Gastroesophageal sphincter (tissue), 3 donors: ENCODE measurements around the gene ERC1.

ENCODE experiments used
- POLR2A ChIP-seq, 2 donors: fragments of 450-650 bp; IDR thresholded peaks; one replicate each; pipeline ENCODE4 v1.6.1; 2017; ENCODE audit warnings: antibody characterized with exemption in 2 of 2, mild to moderate bottlenecking in 2 of 2, moderate library complexity in 1 of 2
- TF ChIP-seq, protein P1 (sequence below), 4 experiments: fragments of 200-600 bp in 2 of 4; fragments of 450-650 bp in 2 of 4; sonication (generic) in 1 of 4; IDR thresholded peaks; one replicate each; pipeline ENCODE4 v1.5.1; 2017 to 2019; ENCODE audit warnings: antibody characterized with exemption in 4 of 4, mild to moderate bottlenecking in 2 of 4, moderate library complexity in 2 of 4

DNA sequence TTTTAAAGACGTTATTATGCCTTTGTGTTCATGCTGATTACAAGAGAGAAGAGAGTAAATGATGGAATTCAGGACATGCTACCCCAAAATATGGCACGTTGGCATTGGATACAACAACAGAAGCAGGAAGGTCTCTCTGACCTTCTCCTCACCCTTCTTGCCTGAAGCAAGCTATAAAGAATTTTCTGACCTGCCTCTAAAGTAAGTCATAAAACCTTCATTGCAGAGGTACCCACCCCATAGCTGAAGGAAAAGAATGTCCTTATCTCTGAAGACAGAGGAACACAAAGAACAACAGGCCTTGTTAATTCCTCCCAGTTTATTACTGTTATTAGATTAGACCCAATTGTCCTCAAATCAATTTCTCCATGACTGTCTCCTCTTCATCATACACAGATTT lies 427.1 kb downstream of the ERC1 start:
- no peak for TF ChIP-seq POLR2A (IDR thresholded peaks at IDR 0.05)
- TF ChIP-seq, protein P1, sequence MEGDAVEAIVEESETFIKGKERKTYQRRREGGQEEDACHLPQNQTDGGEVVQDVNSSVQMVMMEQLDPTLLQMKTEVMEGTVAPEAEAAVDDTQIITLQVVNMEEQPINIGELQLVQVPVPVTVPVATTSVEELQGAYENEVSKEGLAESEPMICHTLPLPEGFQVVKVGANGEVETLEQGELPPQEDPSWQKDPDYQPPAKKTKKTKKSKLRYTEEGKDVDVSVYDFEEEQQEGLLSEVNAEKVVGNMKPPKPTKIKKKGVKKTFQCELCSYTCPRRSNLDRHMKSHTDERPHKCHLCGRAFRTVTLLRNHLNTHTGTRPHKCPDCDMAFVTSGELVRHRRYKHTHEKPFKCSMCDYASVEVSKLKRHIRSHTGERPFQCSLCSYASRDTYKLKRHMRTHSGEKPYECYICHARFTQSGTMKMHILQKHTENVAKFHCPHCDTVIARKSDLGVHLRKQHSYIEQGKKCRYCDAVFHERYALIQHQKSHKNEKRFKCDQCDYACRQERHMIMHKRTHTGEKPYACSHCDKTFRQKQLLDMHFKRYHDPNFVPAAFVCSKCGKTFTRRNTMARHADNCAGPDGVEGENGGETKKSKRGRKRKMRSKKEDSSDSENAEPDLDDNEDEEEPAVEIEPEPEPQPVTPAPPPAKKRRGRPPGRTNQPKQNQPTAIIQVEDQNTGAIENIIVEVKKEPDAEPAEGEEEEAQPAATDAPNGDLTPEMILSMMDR (IDR thresholded peaks at IDR 0.05) = no peak
